Measurements from ENCODE around the gene ZFAND5.

GRCh38 chr9:72399391-72399790 lies 34.4 kb upstream of the ZFAND5 start:
- no peak for TF ChIP-seq POLR2A (IDR thresholded peaks at IDR 0.05; ENCODE audit: low read length)
- no peak for TF ChIP-seq GATA1 (IDR thresholded peaks at IDR 0.05; ENCODE audit: low read depth, low read length)
